CD4-positive, alpha-beta T cell treated with Interleukin-4 for 4 hours (primary cell): Measurements from ENCODE around the gene CCDC15.
"Not testable (repeated sequence)": the region's sequence is repeated elsewhere in the genome, so short reads cannot be mapped to it uniquely, and the experiment has no call there.

Source experiments
- DNase-seq: peaks from one replicate; pipeline ENCODE4 v3.0.0-alpha.2; 2020

Gene CCDC15

DNA sequence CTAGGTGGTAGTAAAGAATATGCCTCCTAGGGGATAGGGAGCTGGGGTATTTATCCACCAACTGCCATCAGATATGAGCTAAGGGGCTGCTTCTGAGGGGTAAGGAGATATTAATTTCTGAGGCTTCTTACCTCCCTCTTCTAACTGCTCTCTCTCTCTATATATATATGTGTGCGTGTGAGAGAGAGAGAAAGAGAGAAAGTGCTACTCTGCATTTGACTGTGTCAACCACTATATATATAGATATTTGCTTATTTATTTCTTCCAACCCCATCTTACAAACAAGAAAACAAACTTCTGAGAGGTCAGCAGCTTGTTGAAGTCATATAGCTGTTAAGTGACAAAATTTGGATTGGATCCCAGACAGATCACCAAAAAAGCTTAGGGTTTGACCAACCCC lies 12.3 kb upstream of the CCDC15 start:
- no peak for DNase-seq

DNA sequence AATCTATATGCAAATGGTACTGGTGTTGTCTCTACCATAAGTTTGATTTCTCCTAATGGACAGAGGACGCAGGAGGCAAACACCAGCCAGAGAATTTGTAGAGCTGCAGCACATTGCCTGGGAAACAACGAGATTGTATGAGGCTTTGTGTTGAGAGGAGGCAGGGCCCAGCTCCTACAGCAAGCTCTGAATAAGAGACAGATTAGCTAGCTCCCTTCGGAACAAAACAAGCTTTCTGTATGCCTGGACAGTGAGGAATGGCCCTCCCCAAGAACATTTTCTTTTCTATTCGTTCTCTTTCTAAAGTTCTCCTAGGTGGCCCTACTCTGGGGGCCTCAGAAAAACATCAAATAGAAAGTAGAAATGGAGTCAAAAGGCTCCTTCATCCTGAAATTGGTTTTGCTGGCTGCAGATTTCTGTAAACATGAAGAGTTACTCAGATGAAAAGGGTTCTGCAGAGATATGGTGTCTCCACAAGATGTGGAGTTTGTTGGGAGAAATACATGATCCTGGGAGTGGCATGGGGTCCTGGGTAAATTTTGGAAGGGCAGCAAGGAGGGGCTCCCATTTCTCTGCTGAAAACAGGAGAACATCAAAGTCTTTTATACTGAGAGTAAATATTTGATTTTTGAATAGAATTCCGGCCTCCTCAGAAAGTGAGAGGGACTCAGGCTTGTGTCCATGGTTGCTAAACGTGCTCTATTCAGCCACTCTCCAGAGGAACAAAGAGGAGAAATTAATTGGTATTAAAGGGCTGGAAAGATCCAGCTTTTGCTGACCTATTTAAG lies 11.3 kb upstream of the CCDC15 start:
- no peak for DNase-seq

DNA sequence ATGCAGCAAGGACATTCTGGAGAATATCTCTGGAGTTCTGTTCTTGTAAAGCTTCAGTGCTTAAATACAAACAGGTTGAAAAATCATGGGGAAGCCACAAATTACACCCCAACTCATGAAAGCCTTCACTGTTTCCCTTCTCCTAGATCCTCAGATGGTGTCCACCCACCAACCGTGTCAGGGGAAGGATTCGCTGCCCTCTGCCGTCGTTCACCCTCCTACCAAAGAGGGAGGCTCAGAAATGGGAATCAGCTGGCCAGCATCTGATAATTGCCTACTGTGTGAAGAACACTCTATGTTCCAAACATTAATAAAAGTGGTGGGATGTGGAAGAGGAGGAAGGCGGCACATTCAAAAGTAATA lies 10.8 kb upstream of the CCDC15 start:
- no peak for DNase-seq

- DNase-seq: no peak
Measured at GRCh38 chr11:124943741-124944140, 10.3 kb upstream of the CCDC15 start.

DNA sequence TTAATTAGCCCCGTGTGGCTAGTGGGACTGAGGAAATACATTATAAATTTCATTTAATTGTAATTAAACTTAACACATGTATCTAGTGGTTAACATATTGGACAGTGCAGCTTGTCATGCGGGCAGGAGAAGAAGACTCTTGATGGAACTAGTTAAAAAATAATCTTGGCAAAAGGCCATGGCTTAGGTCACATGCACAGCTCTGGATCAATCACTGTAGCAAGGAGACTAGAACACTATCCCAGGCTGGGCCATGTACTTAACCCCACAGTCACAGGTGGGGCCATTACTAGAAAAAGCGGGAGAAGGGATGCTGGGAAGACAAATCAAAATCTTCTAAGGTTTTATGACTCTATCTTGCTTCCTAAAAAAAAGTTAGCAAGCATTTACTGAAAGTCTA lies 9.4 kb upstream of the CCDC15 start:
- DNase-seq: no peak

- DNase-seq: no peak
Measured at GRCh38 chr11:124945826-124946225, 8.2 kb upstream of the CCDC15 start.

- DNase-seq: no peak
Measured at GRCh38 chr11:124946735-124947141, 7.3 kb upstream of the CCDC15 start.

DNA sequence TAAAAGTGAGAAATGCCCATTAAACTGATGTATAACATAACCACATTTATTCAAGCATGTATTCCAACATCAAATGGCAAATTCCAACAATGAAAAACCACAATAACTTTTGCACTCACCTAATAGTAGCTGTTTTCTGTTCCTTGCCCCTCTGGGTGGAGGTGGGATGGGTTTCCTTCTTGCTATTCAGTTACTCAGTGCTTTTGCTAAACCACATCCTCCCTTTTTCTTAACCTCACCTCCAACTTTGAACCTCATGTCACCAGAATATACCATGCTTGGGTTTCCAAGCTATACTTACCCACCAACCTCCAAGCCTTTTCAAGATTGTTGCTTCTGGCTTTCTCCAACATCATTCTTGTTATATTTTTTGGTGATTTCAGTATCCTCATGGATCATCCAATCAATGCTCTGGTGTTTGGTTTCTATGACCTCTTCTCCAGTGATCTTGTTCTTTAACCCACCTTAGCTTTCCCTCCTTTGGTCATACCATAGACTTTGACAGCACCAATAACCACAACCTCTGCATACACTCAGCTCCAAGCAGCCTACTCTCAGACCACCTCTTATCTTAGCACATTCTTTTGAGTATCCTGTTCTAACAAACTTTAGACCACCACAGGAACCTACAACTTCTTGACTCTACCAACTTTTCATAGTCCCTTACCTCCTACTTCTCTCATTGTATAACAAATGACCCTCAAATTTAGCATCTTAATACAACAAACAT lies 3.2 kb upstream of the CCDC15 start:
- peak; percentile 29 for DNase-seq

GRCh38 chr11:124951341-124951740 lies 2.7 kb upstream of the CCDC15 start:
- DNase-seq: no peak

- no peak for DNase-seq
Measured at GRCh38 chr11:124954590-124954955, 571 bp downstream of the CCDC15 start.

GRCh38 chr11:124955035-124955434 lies 1.0 kb downstream of the CCDC15 start:
- no peak for DNase-seq

GRCh38 chr11:124961972-124962609 lies 8.1 kb downstream of the CCDC15 start:
- peak; percentile 72 for DNase-seq

DNA sequence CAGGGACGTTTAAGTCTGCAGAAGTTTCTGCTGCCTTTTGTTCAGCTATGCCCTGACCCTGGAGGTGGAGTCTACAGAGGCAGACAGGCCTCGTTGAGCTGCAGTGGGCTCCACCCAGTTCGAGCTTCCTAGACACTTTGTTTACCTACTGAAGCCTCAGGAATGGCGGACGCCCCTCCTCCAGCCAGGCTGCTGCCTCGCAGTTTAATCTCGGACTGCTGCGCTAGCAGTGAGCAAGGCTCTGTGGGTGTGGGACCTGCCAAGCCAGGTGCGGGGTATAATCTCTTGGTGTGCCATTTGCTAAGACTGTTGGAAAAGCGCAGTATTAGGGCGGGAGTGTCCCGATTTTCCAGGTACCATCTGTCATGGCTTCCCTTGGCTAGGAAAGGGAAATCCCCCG lies 14.2 kb downstream of the CCDC15 start:
- DNase-seq: not testable (repeated sequence)

DNA sequence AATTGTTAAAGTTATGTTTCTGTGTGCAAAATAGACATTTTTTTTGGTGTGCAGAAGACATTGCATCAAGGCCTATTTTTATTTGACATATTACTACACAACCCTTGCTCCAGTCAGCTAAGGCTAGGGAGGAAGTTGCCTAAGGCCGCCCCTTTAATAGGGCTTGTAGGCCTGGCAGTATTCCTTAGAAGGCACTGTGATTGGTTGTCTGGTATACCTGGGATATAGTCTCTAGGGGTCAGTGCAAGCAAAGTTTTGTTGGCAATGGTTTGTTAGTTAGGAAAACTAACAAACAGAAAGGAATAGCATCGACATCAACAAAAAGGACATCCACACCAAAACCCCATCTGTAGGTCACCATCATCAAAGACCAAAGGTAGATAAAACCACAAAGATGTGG lies 16.9 kb downstream of the CCDC15 start:
- DNase-seq: no peak

- DNase-seq: no peak
Measured at GRCh38 chr11:124971810-124972209, 17.8 kb downstream of the CCDC15 start.

DNA sequence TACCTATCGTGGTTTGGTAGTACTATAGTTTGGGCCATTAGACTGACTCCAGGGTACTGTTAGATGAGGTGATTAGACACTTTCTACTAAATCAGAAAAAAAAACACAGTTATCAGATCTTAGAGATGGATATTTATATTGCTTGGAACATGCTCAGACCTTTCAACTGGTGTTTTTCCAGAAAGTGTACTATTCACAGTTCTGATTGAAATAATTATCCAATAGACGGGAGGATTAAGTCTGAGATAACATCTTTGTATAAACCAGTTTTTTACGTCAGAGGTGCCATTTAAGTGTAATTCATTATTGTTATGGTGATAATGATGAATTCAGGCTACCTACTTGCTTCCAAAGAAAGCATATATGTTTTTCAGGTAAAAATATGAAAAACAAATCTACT lies 22.5 kb downstream of the CCDC15 start:
- DNase-seq: no peak

DNA sequence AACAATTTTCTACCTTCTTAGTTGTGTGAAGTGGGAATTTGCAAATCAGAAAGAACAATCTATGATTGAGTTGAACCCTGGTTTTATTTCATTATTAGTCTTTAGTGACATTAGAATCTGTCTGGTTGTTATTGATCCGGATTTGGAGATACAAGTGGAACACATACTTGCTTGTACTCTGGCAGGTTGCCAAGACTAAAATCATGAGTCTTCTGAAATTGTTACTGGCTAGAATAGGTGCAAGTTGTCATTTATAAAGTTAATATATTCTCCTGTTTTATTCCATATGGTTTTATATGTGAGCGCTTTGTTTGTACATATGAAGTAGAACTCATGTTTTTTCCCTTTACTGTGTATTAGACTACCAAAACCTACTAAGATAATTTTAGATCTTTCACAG lies 23.0 kb downstream of the CCDC15 start:
- DNase-seq: no peak

DNA sequence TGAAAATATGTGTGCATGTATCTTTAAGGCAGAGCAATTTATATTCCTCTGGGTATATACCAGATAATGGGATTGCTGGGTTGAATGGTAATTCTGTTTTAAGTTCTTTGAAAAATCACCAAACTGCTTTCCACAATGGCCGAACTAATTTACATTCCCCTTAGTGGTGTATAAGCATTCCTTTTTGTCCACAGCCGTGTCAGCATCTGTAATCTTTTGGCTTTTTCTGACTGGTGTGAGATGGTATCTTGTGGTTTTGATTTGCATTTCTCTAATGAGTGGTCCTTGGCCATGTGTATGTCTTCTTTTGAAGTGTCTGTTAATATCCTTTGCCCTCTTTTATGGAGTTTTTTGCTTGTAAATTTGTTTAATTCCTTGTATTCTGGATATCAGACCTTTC lies 24.3 kb downstream of the CCDC15 start:
- DNase-seq: no peak

DNA sequence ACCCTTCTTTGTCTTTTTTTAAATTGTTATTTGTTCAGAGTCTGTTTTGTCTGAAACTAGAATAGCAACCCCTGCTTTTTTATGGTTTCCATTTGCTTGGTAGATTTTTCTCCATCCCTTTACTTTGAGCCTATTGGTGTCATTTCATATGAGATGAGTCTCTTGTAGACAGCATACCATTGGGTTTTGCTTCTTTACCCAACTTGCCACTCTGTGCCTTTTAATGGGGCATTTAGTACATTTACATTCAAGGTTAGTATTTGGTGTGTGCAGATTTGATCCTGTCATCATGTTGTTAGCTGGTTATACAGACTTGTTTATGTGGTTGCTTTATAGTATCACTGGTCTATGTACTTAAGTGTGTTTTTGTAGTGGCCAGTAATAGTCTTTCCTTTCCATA lies 28.0 kb downstream of the CCDC15 start:
- no peak for DNase-seq

DNA sequence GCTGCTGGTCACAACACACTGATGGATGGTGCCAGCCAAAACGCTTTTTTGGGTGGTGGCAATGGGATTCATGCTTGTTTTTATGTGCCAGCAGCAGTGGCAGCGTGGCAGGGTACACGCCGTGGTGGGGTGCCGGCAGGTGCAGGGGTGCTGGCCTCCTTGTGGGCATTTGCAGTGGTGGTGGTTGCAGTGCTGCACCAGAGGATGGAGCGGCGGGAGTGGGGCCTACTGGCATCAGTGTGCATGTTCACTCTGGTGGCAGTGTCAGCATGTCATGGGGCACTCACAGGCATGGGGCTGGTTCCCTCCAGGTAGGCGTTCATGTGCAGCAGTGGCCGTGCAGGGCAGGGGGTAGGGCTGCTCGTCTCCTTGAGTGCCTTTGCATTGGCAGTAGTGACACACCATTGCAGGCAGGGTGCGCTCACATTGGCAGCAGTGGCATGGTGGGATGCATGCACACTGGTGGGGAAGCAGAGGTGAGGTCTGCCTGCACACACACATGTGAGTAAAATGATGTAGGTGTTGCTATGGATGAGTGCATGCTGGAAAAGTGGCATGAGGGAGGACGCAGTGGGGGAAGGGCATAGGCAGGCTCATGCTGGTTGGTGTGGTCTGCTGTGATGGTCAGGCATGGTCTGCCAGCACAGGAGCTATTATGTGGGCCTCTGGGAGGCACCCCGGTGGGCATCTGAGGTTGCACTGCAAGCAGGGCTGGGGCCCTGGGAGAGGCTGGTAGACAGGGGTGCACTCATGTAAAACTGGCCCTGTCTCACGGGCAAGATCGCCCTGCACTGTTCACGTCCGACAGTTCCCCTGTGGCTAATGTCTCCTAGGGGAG lies 29.9 kb downstream of the CCDC15 start:
- no peak for DNase-seq

DNA sequence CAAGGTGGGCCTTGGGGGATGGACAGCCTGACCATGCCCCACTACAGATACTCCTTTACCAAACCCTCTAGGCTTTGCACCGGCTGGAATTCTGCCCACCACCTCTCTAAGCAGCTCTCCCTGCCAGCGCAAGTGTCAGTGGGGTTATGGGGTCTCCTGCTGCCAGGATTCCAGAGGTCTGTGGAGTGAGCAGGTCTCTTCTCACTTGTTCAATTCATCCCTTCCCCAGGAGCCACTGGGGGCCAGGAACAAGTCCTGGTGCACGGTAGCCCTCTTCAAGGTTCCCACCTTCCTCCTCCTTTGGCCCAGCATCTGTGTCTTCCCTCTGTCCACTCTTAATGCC lies 30.5 kb downstream of the CCDC15 start:
- no peak for DNase-seq

DNA sequence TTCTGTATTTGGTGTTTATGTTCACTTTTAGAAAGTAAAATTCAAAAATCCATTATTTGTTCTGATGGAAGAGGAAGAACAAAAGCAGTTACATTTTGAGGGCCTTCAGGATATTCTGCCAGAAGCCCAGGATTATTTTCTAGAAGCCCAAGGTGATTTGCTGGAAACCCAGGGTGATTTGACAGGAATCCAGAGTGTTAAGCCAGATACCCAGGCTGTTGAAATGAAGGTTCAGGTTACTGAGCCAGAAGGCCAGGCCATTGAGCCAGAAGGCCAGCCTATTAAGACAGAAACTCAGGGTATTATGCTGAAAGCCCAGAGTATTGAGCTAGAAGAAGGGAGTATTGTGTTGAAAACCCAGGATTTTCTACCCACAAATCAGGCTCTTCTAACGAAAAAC lies 33.1 kb downstream of the CCDC15 start:
- DNase-seq: no peak

GRCh38 chr11:124988063-124988462 lies 34.1 kb downstream of the CCDC15 start:
- DNase-seq: no peak
